ENCODE data around the gene NOTCH4.

The NOTCH4 gene

GRCh38 chr6:32183030-32183429 is 40.8 kb downstream of the NOTCH4 start:
- DNase-seq (ENCODE audit: insufficient read length, low spot score) (no peak), FAIRE-seq (no peak)

- FAIRE-seq, result no peak
- DNase-seq (ENCODE audit: insufficient read length, low spot score), result no peak
Observed at GRCh38 chr6:32182555-32182981, 41.3 kb downstream of the NOTCH4 start.

GRCh38 chr6:32181915-32182529 is 41.8 kb downstream of the NOTCH4 start:
- FAIRE-seq, result no peak

GRCh38 chr6:32181148-32181702 is 42.6 kb downstream of the NOTCH4 start:
- DNase-seq (ENCODE audit: insufficient read length, low spot score), result no peak
- FAIRE-seq, result no peak

More at GRCh38 chr6:32181915-32182529, 41.8 kb downstream of the NOTCH4 start:
- DNase-seq (ENCODE audit: insufficient read length, low spot score), result no peak

GRCh38 chr6:32179766-32180405 is 44.0 kb downstream of the NOTCH4 start:
- FAIRE-seq (no peak), DNase-seq (ENCODE audit: insufficient read length, low spot score) (no peak)

- FAIRE-seq (no peak), DNase-seq (ENCODE audit: insufficient read length, low spot score) (no peak)
Observed at GRCh38 chr6:32178547-32179440, 45.1 kb downstream of the NOTCH4 start.

- FAIRE-seq (peak; percentile 92), DNase-seq (ENCODE audit: insufficient read length, low spot score) (peak; percentile 97)
Observed at GRCh38 chr6:32177788-32178546, 45.9 kb downstream of the NOTCH4 start, which contains the start of gene RNF5. Gene RNF5, plus strand, starts transcription at chr6:32178405. Its CDS starts 107 bp downstream, at chr6:32178512.

GRCh38 chr6:32177183-32177787 is 46.6 kb downstream of the NOTCH4 start:
- FAIRE-seq, result no peak
- DNase-seq (ENCODE audit: insufficient read length, low spot score), result no peak

- no peak for FAIRE-seq
- no peak for DNase-seq (ENCODE audit: insufficient read length, low spot score)
Observed at GRCh38 chr6:32176476-32177182, 47.2 kb downstream of the NOTCH4 start.

GRCh38 chr6:32175711-32176475 is 48.0 kb downstream of the NOTCH4 start, which contains the start of gene AGPAT1:
Gene AGPAT1, minus strand, starts transcription at chr6:32176084. Its CDS starts 4,588 bp downstream, at chr6:32171496.
- DNase-seq (ENCODE audit: insufficient read length, low spot score) (peak; percentile 97), FAIRE-seq (no peak)

- DNase-seq (ENCODE audit: insufficient read length, low spot score) (no peak), FAIRE-seq (no peak)
Observed at GRCh38 chr6:32175322-32175710, 48.6 kb downstream of the NOTCH4 start.

- FAIRE-seq (no peak), DNase-seq (ENCODE audit: insufficient read length, low spot score) (no peak)
Observed at GRCh38 chr6:32174416-32174815, 49.5 kb downstream of the NOTCH4 start.

- FAIRE-seq, result no peak
- no peak for DNase-seq (ENCODE audit: insufficient read length, low spot score)
Observed at GRCh38 chr6:32173051-32173727, 50.7 kb downstream of the NOTCH4 start.

GRCh38 chr6:32171234-32171633 is 52.6 kb downstream of the NOTCH4 start:
- DNase-seq (ENCODE audit: insufficient read length, low spot score) (no peak), FAIRE-seq (no peak)

GRCh38 chr6:32170294-32170693 is 53.6 kb downstream of the NOTCH4 start:
- FAIRE-seq (no peak), DNase-seq (ENCODE audit: insufficient read length, low spot score) (no peak)

- FAIRE-seq (no peak), DNase-seq (ENCODE audit: insufficient read length, low spot score) (no peak)
Observed at GRCh38 chr6:32168807-32169591, 54.9 kb downstream of the NOTCH4 start.

- DNase-seq (ENCODE audit: insufficient read length, low spot score) (no peak), FAIRE-seq (no peak)
Observed at GRCh38 chr6:32168350-32168749, 55.5 kb downstream of the NOTCH4 start.

Measured in HTR-8/SVneo (cell line).